Neural progenitor cell (in vitro differentiated cells): ENCODE data around the gene PXDN.

ENCODE experiments used
- EZH2 ChIP-seq: fragments of 200-600 bp; sonication (generic); IDR thresholded peaks from 2 replicates; pipeline ENCODE4 v1.6.1; 2017; ENCODE audit warnings: antibody characterized with exemption, mild to moderate bottlenecking, moderate library complexity
- EZH2phosphoT487 ChIP-seq: fragments of 200-600 bp; sonication (generic); IDR thresholded peaks from 2 replicates; pipeline ENCODE4 v1.6.1; 2017; ENCODE audit warnings: antibody characterized with exemption
- TF ChIP-seq, protein P1 (sequence below): fragments of 200-600 bp; sonication (generic); IDR thresholded peaks from 2 replicates; pipeline ENCODE4 v1.5.1; 2017; ENCODE audit warnings: antibody characterized with exemption, mild to moderate bottlenecking

DNA sequence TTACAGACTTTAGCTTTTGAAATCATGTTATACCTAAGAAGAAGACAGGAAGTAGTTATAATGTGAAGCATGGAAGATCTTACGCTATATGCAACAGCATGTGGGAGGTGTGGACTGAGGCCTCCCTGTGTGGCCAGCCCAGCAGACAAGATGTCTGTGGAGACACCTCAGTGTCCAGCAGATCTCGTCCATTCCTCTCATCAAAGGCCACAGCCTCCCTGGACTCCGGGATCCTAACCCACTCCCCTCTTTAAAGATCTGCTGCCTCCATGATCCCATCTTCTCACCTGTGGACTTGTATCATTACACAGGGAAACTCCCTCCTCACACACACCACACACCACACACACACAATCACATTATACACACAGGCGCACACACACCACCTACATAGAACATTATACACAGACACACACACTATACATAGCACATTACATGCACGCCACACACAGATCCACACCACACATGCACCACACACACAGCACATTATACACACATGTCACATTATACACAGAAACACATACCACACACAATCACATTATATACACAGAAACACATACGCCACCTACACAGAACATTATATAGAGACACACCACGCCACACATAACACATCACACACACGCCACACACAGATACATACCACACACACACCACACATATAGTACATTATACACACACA, 89.5 kb downstream of the PXDN start:
- TF ChIP-seq, protein P1, sequence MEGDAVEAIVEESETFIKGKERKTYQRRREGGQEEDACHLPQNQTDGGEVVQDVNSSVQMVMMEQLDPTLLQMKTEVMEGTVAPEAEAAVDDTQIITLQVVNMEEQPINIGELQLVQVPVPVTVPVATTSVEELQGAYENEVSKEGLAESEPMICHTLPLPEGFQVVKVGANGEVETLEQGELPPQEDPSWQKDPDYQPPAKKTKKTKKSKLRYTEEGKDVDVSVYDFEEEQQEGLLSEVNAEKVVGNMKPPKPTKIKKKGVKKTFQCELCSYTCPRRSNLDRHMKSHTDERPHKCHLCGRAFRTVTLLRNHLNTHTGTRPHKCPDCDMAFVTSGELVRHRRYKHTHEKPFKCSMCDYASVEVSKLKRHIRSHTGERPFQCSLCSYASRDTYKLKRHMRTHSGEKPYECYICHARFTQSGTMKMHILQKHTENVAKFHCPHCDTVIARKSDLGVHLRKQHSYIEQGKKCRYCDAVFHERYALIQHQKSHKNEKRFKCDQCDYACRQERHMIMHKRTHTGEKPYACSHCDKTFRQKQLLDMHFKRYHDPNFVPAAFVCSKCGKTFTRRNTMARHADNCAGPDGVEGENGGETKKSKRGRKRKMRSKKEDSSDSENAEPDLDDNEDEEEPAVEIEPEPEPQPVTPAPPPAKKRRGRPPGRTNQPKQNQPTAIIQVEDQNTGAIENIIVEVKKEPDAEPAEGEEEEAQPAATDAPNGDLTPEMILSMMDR, result no peak
- TF ChIP-seq EZH2phosphoT487, result no peak
- TF ChIP-seq EZH2, result no peak
